Muscle layer of colon (tissue), 2 donors: ENCODE measurements around the gene GPN1.
"Not testable (repeated sequence)": the region's sequence is repeated elsewhere in the genome, so short reads cannot be mapped to it uniquely, and the experiment has no call there.

Experiments used
- H3K27ac ChIP-seq: one replicate; pipeline ENCODE4 v1.7.0; 2013; ENCODE audit warnings: low read depth, mild to moderate bottlenecking, low read length, moderate library complexity
- H3K27me3 ChIP-seq, 2 donors: one replicate each; pipeline ENCODE4 v1.7.0; 2013; ENCODE audit warnings: low read length in 2 of 2, mild to moderate bottlenecking in 2 of 2; ENCODE audit not compliant: insufficient read depth in 2 of 2, control insufficient read depth in 1 of 2
- H3K36me3 ChIP-seq: one replicate; pipeline ENCODE4 v1.7.0; 2013; ENCODE audit warnings: mild to moderate bottlenecking, low read length; ENCODE audit not compliant: insufficient read depth
- H3K4me1 ChIP-seq: one replicate; pipeline ENCODE4 v1.7.0; 2013; ENCODE audit warnings: mild to moderate bottlenecking, low read length; ENCODE audit not compliant: insufficient read depth
- H3K4me3 ChIP-seq, 2 donors: one replicate each; pipeline ENCODE4 v1.7.0; 2013; ENCODE audit warnings: low read length in 2 of 2, low read depth in 1 of 2, mild to moderate bottlenecking in 1 of 2, moderate library complexity in 1 of 2
- H3K9ac ChIP-seq: one replicate; pipeline ENCODE4 v1.7.0; 2013; ENCODE audit warnings: low read length
- H3K9me3 ChIP-seq: one replicate; pipeline ENCODE4 v1.7.0; 2013; ENCODE audit warnings: mild to moderate bottlenecking, low read length
- donor health status: abdominal sarcoma.
- donor health status: Adenocarcinoma of cecum.

Gene GPN1

GRCh38 chr2:27594020-27594703 is 34.7 kb upstream of the GPN1 start:
- H3K4me3 ChIP-seq, H3K27ac ChIP-seq, H3K4me1 ChIP-seq, H3K36me3 ChIP-seq, H3K27me3 ChIP-seq, H3K9me3 ChIP-seq, H3K9ac ChIP-seq: not testable (repeated sequence)

GRCh38 chr2:27595412-27595811 is 33.4 kb upstream of the GPN1 start:
- H3K27ac ChIP-seq, H3K9me3 ChIP-seq, H3K27me3 ChIP-seq, H3K4me3 ChIP-seq, H3K9ac ChIP-seq, H3K4me1 ChIP-seq: not testable (repeated sequence)
- peaks cover 15% of the 10 kb centered on the region for H3K36me3 ChIP-seq

- no peaks in the 10 kb centered on the region for H3K9me3 ChIP-seq
- H3K27ac ChIP-seq = no peak overlapping the region
- H3K36me3 ChIP-seq = peaks cover 19% of the 10 kb centered on the region
- H3K27me3 ChIP-seq = no peaks in the 10 kb centered on the region
- peaks cover 9% of the 10 kb centered on the region for H3K4me1 ChIP-seq
- H3K9ac ChIP-seq = no peak overlapping the region
- no peak overlapping the region for H3K4me3 ChIP-seq
Measured at GRCh38 chr2:27596627-27597026, 32.2 kb upstream of the GPN1 start.

GRCh38 chr2:27606611-27607010 is 22.2 kb upstream of the GPN1 start:
- H3K4me1 ChIP-seq = no peaks in the 10 kb centered on the region
- no peak overlapping the region for H3K9ac ChIP-seq
- no peak overlapping the region for H3K4me3 ChIP-seq
- H3K27me3 ChIP-seq = no peaks in the 10 kb centered on the region
- H3K36me3 ChIP-seq = peaks cover 57% of the 10 kb centered on the region
- no peaks in the 10 kb centered on the region for H3K9me3 ChIP-seq
- no peak overlapping the region for H3K27ac ChIP-seq

GRCh38 chr2:27613985-27614384 is 14.9 kb upstream of the GPN1 start:
- no peaks in the 10 kb centered on the region for H3K27me3 ChIP-seq
- H3K9ac ChIP-seq = no peak overlapping the region
- H3K36me3 ChIP-seq = peaks cover 42% of the 10 kb centered on the region
- no peak overlapping the region for H3K27ac ChIP-seq
- H3K4me1 ChIP-seq = no peaks in the 10 kb centered on the region
- no peak overlapping the region for H3K4me3 ChIP-seq
- H3K9me3 ChIP-seq = no peaks in the 10 kb centered on the region

- H3K4me3 ChIP-seq = no peak overlapping the region
- peaks cover 44% of the 10 kb centered on the region for H3K36me3 ChIP-seq
- no peaks in the 10 kb centered on the region for H3K4me1 ChIP-seq
- no peaks in the 10 kb centered on the region for H3K27me3 ChIP-seq
- no peak overlapping the region for H3K27ac ChIP-seq
- no peak overlapping the region for H3K9ac ChIP-seq
- no peaks in the 10 kb centered on the region for H3K9me3 ChIP-seq
Measured at GRCh38 chr2:27615316-27615715, 13.5 kb upstream of the GPN1 start.

- Histone ChIP-seq H3K4me3 (no peak overlapping the region), H3K9me3 (no peaks in the 10 kb centered on the region), H3K9ac (no peak overlapping the region), H3K27ac (no peak overlapping the region), H3K4me1 (no peaks in the 10 kb centered on the region), H3K27me3 (no peaks in the 10 kb centered on the region), H3K36me3 (peaks cover 59% of the 10 kb centered on the region)
Measured at GRCh38 chr2:27621524-27621923, 7.3 kb upstream of the GPN1 start.

GRCh38 chr2:27622921-27623384 is 5.9 kb upstream of the GPN1 start:
- Histone ChIP-seq H3K9me3 (no peaks in the 10 kb centered on the region), H3K4me1 (peaks cover 4% of the 10 kb centered on the region), H3K9ac (no peak overlapping the region), H3K27me3 (no peaks in the 10 kb centered on the region), H3K4me3 (no peak overlapping the region), H3K36me3 (peaks cover 48% of the 10 kb centered on the region), H3K27ac (no peak overlapping the region)

GRCh38 chr2:27624943-27625342 is 3.9 kb upstream of the GPN1 start:
- H3K27ac ChIP-seq = no peak overlapping the region
- H3K36me3 ChIP-seq = peaks cover 44% of the 10 kb centered on the region
- H3K27me3 ChIP-seq = no peaks in the 10 kb centered on the region
- H3K4me3 ChIP-seq = no peak overlapping the region
- H3K9me3 ChIP-seq = no peaks in the 10 kb centered on the region
- no peak overlapping the region for H3K9ac ChIP-seq
- peaks cover 12% of the 10 kb centered on the region for H3K4me1 ChIP-seq

GRCh38 chr2:27626323-27626722 is 2.5 kb upstream of the GPN1 start:
- Histone ChIP-seq H3K36me3 (peaks cover 32% of the 10 kb centered on the region), H3K4me1 (peaks cover 12% of the 10 kb centered on the region)
- H3K9me3 ChIP-seq, H3K4me3 ChIP-seq, H3K27me3 ChIP-seq, H3K27ac ChIP-seq, H3K9ac ChIP-seq: not testable (repeated sequence)

GRCh38 chr2:27626921-27627320 is 1.9 kb upstream of the GPN1 start:
- H3K27ac ChIP-seq, H3K4me3 ChIP-seq, H3K9ac ChIP-seq, H3K9me3 ChIP-seq, H3K27me3 ChIP-seq: not testable (repeated sequence)
- peaks cover 29% of the 10 kb centered on the region for H3K36me3 ChIP-seq
- peaks cover 12% of the 10 kb centered on the region for H3K4me1 ChIP-seq
